T1000 (cell line): ENCODE results near the gene OOSP3.
"Not testable (repeated sequence)": the region's sequence is repeated elsewhere in the genome, so short reads cannot be mapped to it uniquely, and the experiment has no call there.

ENCODE experiments used
- DNase-seq: peaks from one replicate; lab custom pipeline; 2025; ENCODE audit warnings: mixed read lengths; lab: John Stamatoyannopoulos, UW

Gene OOSP3

GRCh38 chr11:59877325-59877724, 1.3 kb upstream of the OOSP3 start:
- DNase-seq, result no peak

- DNase-seq, result no peak
Measured at GRCh38 chr11:59877784-59878183, 798 bp upstream of the OOSP3 start.

- no peak for DNase-seq
Measured at GRCh38 chr11:59879567-59879966, 985 bp downstream of the OOSP3 start.

GRCh38 chr11:59883597-59883996, 5.0 kb downstream of the OOSP3 start:
- no peak for DNase-seq

- not testable (repeated sequence) for DNase-seq
Measured at GRCh38 chr11:59887156-59887555, 8.6 kb downstream of the OOSP3 start.

- no peak for DNase-seq
Measured at GRCh38 chr11:59891781-59892181, 13.2 kb downstream of the OOSP3 start.

- DNase-seq, result no peak
Measured at GRCh38 chr11:59894616-59895015, 16.0 kb downstream of the OOSP3 start.

GRCh38 chr11:59898046-59898445, 19.5 kb downstream of the OOSP3 start:
- DNase-seq, result no peak

GRCh38 chr11:59898650-59899049, 20.1 kb downstream of the OOSP3 start:
- DNase-seq, result no peak

- DNase-seq, result no peak
Measured at GRCh38 chr11:59899532-59899931, 20.9 kb downstream of the OOSP3 start.

GRCh38 chr11:59900366-59901126, 22.0 kb downstream of the OOSP3 start:
- no peak for DNase-seq

GRCh38 chr11:59901306-59901705, 22.7 kb downstream of the OOSP3 start:
- DNase-seq, result no peak

- not testable (repeated sequence) for DNase-seq
Measured at GRCh38 chr11:59903569-59903968, 25.0 kb downstream of the OOSP3 start.

- no peak for DNase-seq
Measured at GRCh38 chr11:59918480-59918879, 39.9 kb downstream of the OOSP3 start.

GRCh38 chr11:59918987-59919589, 40.5 kb downstream of the OOSP3 start:
- DNase-seq, result no peak

GRCh38 chr11:59923813-59924212, 45.2 kb downstream of the OOSP3 start:
- DNase-seq, result no peak

GRCh38 chr11:59931688-59932087, 53.1 kb downstream of the OOSP3 start:
- no peak for DNase-seq

- no peak for DNase-seq
Measured at GRCh38 chr11:59938132-59938531, 59.5 kb downstream of the OOSP3 start, which contains the start of gene OOSP1. TSS of gene OOSP1 (plus strand) at chr11:59938432. CDS start at chr11:59938455, 23 bp downstream.

GRCh38 chr11:59938718-59939117, 60.1 kb downstream of the OOSP3 start:
- DNase-seq, result no peak

- no peak for DNase-seq
Measured at GRCh38 chr11:59939482-59939881, 60.9 kb downstream of the OOSP3 start.

GRCh38 chr11:59941091-59941490, 62.5 kb downstream of the OOSP3 start:
- DNase-seq, result no peak

GRCh38 chr11:59943997-59944714, 65.6 kb downstream of the OOSP3 start:
- no peak for DNase-seq

GRCh38 chr11:59944720-59945119, 66.1 kb downstream of the OOSP3 start:
- no peak for DNase-seq
